HEK293 (cell line): ENCODE results near the gene TIMM17A.

ENCODE experiments used
- YY1 ChIP-seq: fragments of 450-650 bp; formaldehyde crosslinking; IDR thresholded peaks from 2 replicates; pipeline ENCODE4 v1.5.1; 2018; ENCODE audit warnings: missing biosample characterization, missing genetic modification characterization
- ZBTB11 ChIP-seq: fragments of 450-650 bp; formaldehyde crosslinking; conservative IDR thresholded peaks from 2 replicates; pipeline ENCODE4 v1.5.1; 2016; ENCODE audit warnings: low read depth, missing biosample characterization, missing genetic modification characterization
- ZBTB49 ChIP-seq: fragments of 450-650 bp; formaldehyde crosslinking; IDR thresholded peaks from 2 replicates; pipeline ENCODE4 v1.5.1; 2016; ENCODE audit warnings: missing biosample characterization, missing genetic modification characterization, low read depth
- ZNF121 ChIP-seq: fragments of 450-650 bp; formaldehyde crosslinking; IDR thresholded peaks from 2 replicates; pipeline ENCODE4 v1.5.1; 2016; ENCODE audit warnings: missing biosample characterization, missing genetic modification characterization
- ZNF23 ChIP-seq: fragments of 450-650 bp; formaldehyde crosslinking; IDR thresholded peaks from 2 replicates; pipeline ENCODE4 v1.5.1; 2016; ENCODE audit warnings: missing biosample characterization, missing genetic modification characterization, borderline replicate concordance
- ZNF274 ChIP-seq, 2 experiments: fragments of 200-500 bp in 1 of 2; fragments of 450-650 bp in 1 of 2; sonication (Bioruptor generic) in 1 of 2; formaldehyde crosslinking in 1 of 2; IDR thresholded peaks; 2 replicates each; pipeline versions ENCODE4 v1.5.1 to v1.6.1; 2014 to 2016; ENCODE audit warnings: borderline replicate concordance in 1 of 2, inconsistent platforms in 1 of 2, low read length in 1 of 2, missing biosample characterization in 1 of 2, missing genetic modification characterization in 1 of 2
- ZNF664 ChIP-seq: fragments of 450-650 bp; formaldehyde crosslinking; IDR thresholded peaks from 2 replicates; pipeline ENCODE4 v1.5.1; 2016; ENCODE audit warnings: missing biosample characterization, missing genetic modification characterization
- TF ChIP-seq, protein P1 (sequence below): fragments of 450-650 bp; formaldehyde crosslinking; IDR thresholded peaks from 2 replicates; pipeline ENCODE4 v1.5.1; 2016; ENCODE audit warnings: missing biosample characterization, missing genetic modification characterization
- TF ChIP-seq, protein P2 (sequence below): fragments of 450-650 bp; formaldehyde crosslinking; IDR thresholded peaks from 2 replicates; pipeline ENCODE4 v1.5.1; 2016; ENCODE audit warnings: missing biosample characterization, missing genetic modification characterization

GRCh38 chr1:201945157-201945556 lies 10.1 kb upstream of the TIMM17A start:
- TF ChIP-seq, protein P1, sequence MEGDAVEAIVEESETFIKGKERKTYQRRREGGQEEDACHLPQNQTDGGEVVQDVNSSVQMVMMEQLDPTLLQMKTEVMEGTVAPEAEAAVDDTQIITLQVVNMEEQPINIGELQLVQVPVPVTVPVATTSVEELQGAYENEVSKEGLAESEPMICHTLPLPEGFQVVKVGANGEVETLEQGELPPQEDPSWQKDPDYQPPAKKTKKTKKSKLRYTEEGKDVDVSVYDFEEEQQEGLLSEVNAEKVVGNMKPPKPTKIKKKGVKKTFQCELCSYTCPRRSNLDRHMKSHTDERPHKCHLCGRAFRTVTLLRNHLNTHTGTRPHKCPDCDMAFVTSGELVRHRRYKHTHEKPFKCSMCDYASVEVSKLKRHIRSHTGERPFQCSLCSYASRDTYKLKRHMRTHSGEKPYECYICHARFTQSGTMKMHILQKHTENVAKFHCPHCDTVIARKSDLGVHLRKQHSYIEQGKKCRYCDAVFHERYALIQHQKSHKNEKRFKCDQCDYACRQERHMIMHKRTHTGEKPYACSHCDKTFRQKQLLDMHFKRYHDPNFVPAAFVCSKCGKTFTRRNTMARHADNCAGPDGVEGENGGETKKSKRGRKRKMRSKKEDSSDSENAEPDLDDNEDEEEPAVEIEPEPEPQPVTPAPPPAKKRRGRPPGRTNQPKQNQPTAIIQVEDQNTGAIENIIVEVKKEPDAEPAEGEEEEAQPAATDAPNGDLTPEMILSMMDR (tag by site-specific recombination) = peak; percentile 72
- TF ChIP-seq ZBTB11 (tag by site-specific recombination) = no peak
- TF ChIP-seq ZNF23 = no peak
- TF ChIP-seq ZBTB49 = no peak
- TF ChIP-seq ZNF121 (tag by site-specific recombination) = no peak
- TF ChIP-seq, protein P2, sequence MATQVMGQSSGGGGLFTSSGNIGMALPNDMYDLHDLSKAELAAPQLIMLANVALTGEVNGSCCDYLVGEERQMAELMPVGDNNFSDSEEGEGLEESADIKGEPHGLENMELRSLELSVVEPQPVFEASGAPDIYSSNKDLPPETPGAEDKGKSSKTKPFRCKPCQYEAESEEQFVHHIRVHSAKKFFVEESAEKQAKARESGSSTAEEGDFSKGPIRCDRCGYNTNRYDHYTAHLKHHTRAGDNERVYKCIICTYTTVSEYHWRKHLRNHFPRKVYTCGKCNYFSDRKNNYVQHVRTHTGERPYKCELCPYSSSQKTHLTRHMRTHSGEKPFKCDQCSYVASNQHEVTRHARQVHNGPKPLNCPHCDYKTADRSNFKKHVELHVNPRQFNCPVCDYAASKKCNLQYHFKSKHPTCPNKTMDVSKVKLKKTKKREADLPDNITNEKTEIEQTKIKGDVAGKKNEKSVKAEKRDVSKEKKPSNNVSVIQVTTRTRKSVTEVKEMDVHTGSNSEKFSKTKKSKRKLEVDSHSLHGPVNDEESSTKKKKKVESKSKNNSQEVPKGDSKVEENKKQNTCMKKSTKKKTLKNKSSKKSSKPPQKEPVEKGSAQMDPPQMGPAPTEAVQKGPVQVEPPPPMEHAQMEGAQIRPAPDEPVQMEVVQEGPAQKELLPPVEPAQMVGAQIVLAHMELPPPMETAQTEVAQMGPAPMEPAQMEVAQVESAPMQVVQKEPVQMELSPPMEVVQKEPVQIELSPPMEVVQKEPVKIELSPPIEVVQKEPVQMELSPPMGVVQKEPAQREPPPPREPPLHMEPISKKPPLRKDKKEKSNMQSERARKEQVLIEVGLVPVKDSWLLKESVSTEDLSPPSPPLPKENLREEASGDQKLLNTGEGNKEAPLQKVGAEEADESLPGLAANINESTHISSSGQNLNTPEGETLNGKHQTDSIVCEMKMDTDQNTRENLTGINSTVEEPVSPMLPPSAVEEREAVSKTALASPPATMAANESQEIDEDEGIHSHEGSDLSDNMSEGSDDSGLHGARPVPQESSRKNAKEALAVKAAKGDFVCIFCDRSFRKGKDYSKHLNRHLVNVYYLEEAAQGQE (tag by site-specific recombination) = no peak
- no peak for TF ChIP-seq ZNF664
- no peak for TF ChIP-seq YY1 (tag by site-specific recombination)
- no peak for TF ChIP-seq ZNF274 (IDR thresholded peaks at IDR 0.05; ENCODE audit: low read length)
- TF ChIP-seq ZNF274 (tag by site-specific recombination; IDR thresholded peaks at IDR 0.05; ENCODE audit: borderline replicate concordance) = no peak
